Stimulated activated CD4-positive, alpha-beta T cell treated with anti-CD3 and anti-CD28 coated beads, Interleukin-4, amount 100 ng/mL, for 1 hour (primary cell): ENCODE measurements around the gene SPN.
"Not testable (repeated sequence)": the region's sequence is repeated elsewhere in the genome, so short reads cannot be mapped to it uniquely, and the experiment has no call there.

Source experiments
- DNase-seq: peaks from one replicate; pipeline ENCODE4 v3.0.0-alpha.2; 2020

Gene SPN

DNA sequence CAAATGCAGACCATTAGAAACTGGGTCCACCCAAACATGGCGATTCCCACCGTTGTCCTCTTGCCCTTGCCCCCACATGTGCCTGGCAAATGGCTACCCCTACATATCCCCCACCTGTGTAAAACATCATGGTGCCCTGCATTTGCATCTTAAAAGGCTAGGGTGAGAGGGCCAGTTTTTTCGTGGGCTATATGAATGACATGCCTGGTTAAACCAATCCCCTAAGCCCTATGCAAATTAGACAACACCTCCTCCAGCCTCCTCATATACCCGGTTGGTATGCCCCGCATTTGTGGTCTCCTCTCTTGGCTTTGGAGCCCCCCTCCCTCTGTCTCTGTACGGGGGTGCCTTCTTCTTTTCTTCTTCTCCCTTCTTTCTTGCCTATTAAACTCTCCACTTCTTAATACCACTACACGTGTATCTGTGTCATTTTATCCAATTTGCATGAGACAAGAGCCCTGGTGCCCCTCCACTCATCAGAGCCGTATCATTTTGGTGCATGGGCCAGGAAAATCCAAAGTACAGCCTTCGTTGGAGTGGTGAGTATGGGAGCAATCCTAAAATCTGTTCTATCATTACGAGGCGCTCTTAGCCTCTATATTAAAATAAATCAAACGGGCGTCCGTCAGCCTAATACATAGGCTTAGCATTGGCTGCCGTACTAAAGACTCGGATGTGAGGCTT lies 46.0 kb downstream of the SPN start:
- DNase-seq: no peak

DNA sequence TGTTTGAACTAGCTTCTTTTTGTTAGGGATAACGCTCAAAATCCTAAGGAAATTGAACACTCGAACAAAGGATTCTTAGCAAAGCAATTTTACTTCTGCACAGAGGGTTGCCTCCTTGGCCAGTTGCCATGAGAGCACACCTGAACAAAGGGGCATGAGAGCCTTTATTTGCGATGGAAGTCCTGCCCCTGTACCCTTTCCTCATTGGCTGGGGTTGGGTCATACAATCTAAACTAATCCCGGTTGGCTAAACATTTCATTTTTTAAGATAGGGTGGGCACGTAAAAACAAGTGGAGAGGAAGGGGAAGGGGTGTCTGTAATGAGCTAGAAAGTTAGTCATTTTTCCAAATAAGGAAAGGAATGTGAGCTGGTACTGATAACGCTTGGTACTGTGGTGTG lies 46.6 kb downstream of the SPN start:
- not testable (repeated sequence) for DNase-seq

DNA sequence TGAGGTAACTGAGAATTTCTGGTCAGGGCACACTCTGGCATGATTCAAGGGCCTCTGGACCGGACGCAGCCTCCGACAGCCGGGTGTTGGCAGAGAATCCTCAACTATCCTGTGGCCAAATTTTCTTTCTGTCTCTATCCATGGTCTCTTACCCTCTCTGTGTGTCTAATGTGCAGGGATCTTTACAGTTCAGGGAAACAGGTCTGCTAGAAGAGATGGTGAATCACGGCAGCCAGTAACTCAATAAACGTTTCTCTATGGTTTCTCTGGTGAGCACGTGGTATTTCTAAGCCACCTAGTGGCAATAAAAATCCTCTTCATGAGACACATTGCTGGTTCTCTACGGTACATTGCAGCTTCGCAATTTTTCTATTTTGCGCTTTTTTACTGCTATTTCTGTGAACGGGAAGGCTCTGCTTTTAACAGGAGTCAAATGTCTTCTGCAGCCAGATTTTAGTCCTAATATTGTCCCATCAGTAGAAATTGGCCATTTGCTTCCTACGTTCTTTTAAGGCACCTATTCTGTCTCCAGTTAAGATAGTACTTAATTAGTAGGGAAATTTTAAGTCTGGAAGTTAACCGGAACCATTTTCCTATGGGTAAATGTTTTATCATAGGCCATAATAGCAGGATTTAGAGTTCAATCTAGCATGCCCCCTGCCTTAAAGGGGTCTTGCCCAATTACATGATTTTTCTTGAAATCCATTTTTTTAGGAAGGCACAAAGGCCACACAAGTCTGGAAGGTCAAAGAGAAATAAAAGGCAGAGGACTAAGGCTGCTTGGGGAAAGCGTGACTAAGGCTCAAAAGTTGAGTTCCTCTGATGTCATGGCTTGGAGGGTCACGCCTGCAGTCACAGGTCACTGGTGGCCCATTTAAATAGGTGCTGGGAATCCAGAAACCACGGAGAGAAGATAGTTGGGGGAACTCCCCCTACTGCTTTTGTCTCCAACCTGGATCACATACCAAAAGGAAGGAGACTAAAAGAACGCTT lies 47.5 kb downstream of the SPN start:
- DNase-seq: no peak

DNA sequence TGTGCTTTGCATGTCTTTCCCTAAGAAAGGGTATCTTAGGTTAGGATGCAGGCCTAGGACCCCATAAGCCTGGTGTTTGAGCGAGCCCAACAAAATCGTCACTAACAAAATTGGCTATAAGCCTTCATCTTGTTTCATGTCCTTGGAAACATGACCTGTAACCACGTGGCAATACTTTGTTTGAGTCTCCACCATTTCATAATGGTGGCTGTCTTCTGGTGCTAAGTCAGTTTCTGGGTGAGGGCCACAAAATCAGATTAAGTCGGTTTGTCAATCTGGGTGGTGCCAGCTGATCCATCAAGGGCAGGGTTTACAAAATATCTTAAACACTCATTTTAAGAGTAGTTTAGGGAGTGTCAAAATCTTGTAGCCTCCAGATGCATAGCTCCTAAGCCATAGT lies 49.8 kb downstream of the SPN start:
- no peak for DNase-seq

DNA sequence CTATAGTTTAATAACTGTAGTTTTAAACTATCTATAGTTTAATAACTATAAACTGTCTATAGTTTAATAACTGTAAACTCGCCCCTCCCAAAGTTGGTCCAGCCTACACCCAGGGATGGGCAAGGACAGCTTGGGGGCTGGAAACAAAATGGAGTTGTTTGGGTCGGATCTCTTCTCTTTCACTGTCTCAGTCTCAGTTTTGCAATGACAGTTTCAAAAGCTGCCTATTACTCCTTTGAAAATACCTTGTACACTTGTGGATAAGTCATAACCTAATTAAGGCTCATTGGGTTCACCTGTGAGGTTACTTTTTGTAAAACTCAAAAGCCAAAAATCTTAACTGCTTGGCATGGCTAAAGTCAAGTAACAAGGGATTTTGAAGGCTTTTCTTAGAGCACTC lies 51.3 kb downstream of the SPN start:
- DNase-seq: no peak

DNA sequence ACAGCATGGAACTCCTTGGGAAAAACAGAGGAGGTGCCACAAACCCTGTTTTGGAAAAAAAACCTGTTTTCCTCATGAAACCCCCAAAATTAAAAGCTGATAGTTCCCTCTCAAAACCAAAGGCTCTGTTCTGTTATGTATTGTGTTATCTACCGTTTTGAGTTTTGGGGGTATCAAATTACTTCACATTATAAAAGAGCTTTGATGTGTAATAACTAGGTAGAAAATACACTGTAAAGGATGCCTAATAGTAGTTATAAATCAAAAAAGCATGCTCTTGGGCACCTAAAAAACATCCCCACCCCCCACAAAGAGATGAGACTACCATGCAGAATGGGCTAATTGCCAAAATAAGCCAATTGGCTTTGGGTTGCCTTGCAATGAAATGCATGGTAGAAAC lies 51.9 kb downstream of the SPN start:
- no peak for DNase-seq

DNA sequence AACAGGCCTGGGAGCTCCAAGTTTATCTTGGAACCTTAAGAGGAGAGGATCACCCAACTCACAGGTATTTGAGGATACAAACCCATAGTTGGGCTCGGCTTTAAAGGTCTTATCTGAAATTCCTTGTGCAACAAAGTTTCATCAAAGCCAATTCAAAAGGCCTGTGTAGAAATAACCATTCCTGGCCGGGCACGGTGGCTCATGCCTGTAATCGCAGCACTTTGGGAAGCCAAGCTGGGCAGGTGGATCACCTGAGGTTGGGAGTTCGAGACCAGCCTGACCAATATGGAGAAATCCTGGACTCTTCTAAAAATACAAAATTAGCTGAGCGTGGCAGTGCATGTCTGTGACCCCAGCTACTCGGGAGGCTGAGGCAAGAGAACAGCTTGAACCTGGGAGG lies 54.1 kb downstream of the SPN start:
- DNase-seq: no peak

DNA sequence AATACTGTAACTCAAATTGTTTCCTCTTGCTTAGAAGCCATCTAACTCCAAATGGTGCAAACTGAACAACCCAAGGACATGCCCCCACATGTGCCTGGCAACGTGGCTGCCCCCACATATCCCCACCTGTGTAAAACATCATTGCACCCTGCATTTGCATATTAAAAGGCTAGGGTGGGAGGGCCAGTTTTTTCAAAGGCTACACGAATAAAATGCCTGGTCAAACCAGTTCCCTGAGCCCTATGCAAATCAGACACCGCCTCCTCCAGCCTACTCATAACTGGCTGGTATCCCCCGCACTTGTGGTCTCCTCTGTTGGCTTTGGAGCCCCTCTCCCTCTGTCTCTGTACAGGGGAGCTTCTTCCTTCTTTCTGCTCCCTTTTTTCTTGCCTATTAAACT lies 56.0 kb downstream of the SPN start:
- no peak for DNase-seq
